GM21423 (cell line): Measurements from ENCODE around the gene TRIM17.
"Not testable (repeated sequence)": the region's sequence is repeated elsewhere in the genome, so short reads cannot be mapped to it uniquely, and the experiment has no call there.

Experiments
- ATAC-seq: cut with Tn5 transposase; IDR thresholded peaks from one replicate; pipeline ENCODE4 v1.9.1; 2021; ENCODE audit warnings: mild to moderate bottlenecking, moderate library complexity; ENCODE audit not compliant: unreplicated experiment

The TRIM17 gene

GRCh38 chr1:228448372-228448771 is 31.7 kb upstream of the TRIM17 start:
- no peak for ATAC-seq

- no peak for ATAC-seq
Measured at GRCh38 chr1:228446852-228447251, 30.2 kb upstream of the TRIM17 start.

DNA sequence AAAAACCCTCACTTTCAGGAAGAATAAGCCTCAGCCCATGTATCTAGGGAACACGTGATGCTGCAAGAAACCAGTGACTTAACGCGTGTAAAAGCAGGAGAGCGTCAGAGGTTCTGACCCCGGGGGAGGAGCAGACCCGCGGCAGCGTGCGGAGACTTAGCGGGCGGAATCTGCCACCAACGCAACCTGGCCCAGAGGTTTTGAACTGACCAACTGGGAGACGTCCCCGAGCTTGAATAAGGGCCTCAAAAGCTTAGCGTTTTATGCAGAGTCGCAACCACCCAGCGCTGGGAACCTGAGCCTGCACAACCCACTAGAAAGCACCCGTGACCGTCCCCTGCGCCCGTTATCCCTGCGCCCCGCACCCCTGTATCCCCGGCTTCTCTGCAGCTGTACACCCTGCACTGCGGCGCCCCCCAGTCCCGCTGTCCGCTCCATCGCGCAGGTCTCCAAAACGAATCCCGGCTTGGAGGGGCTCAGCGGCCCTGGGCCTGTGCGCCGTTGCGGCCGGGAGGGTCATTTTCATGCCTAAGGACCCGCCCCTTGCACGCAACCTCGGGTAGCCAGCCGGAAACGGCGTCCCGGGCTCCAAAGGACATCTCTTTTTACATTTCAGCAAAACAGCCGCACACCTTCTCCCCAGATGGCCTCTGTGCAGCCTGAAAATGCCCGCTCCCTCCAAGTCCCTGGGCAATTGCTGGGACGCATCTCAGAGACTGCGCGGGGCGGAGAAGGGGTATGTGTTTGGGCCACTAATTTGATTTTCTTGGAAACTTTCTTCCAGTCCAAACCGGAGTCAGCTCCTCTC is 29.4 kb upstream of the TRIM17 start:
- no peak for ATAC-seq

GRCh38 chr1:228445490-228445842 is 28.8 kb upstream of the TRIM17 start:
- ATAC-seq: no peak

GRCh38 chr1:228443395-228443794 is 26.7 kb upstream of the TRIM17 start:
- no peak for ATAC-seq

DNA sequence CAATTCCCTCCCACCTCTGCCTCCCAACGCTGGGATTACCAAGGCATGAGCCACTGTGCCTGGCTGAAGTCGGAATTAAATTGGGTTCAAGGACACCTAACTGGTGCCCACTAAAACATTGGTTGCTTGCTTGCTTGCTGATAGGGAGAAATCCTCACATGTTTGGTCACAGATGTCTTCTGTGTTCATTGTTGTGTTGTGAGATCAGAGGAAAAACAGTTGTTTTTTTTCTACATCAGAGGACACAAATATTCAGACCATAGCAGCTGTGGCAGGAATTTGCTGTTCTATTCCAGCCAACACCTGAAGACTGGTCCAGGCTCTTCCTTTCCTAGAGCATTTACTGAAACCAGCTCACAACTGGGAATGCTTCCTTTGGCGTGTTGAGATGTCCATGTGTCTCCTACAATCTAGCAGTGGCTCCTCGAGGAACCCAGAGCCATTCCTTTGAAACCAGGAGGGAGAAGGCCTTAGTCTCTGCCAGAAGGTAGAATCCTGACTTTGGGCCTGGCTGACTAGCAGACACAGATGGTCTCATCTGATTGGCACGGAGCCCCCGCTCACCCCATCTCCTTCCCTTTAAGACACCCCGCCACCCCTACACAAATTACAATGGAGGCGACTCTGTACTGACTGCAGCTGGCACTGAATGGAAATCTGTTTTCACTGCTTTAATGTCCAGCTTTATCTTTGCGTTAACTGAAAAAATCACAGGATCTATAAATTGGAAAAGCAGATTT is 24.3 kb upstream of the TRIM17 start:
- no peak for ATAC-seq

GRCh38 chr1:228438266-228438665 is 21.6 kb upstream of the TRIM17 start:
- no peak for ATAC-seq

DNA sequence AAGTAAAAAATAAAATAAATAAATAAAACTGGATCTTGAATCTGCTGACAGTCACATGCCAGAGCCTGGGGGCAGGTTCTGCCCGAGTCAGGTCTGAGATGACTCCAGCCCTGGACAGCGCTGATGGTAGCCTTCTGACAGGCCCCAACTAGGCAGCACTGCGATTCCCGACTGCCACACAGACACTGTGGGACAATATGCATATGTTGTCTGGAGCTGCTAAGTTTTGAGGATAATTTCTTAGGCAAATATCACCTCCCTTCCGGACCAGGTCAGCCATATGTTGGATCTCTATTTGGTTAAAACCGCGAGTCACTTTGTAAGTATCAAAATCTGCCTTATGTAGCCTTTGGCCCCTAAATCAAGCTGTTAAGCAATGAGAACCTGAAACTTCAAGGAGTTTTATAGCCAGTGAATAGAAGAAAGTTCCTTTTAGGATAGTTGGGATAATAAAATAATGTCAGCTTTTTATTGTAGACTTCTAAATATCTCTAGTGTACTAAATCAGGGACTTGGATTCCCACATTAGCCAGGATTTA is 20.8 kb upstream of the TRIM17 start:
- ATAC-seq: no peak

DNA sequence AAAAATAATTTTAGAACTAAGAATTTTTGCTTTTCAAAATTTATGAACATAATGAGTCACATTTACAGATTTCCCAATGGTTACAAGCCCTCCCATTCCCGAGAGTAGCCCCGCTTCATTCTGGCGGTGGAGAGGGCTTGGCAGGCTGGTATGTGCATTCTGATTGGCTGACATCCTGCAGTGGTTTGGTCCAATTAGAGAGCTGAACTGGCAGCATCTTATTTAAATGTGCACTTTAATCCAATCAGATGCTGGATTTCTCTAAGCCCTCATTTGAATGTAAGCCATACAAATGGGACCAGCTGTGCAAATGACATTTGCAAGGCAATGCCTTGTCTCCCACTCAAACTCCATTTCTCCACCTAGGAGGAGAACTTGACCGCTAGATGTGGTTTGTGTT is 18.0 kb upstream of the TRIM17 start:
- ATAC-seq: no peak

DNA sequence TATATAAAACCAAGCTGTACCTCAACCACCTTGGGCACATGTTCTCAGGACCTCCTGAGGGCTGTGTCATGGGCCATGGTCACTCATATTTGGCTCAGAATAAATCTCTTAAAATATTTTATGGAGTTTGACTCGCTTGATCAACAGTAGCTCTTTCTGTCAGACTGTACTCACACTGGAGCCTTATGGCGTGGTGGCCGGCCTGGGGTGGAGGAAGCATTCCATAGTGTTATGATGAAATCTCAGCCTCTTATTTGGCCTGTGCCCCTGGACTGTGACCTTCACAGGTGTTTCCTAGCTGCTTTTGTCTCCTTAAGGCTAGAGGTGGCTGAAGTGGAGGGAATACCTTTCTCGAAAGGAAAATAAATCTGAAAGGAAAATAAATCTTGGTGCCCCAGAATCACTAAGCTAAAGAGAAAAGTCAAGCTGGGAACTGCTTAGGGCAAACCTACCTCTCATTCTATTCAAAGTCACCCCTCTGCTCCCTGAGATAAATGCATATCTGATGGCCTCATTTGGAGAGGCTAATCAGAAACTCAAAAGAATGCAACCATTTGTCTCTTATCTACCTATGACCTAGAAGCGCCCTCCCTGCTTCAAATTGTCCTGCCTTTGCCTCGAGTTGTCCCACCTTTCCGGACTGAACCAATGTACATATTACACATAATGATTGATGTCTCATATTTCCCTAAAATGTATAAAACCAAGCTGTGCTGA is 16.8 kb upstream of the TRIM17 start:
- ATAC-seq: not testable (repeated sequence)

GRCh38 chr1:228430243-228430642 is 13.6 kb upstream of the TRIM17 start:
- ATAC-seq: no peak

DNA sequence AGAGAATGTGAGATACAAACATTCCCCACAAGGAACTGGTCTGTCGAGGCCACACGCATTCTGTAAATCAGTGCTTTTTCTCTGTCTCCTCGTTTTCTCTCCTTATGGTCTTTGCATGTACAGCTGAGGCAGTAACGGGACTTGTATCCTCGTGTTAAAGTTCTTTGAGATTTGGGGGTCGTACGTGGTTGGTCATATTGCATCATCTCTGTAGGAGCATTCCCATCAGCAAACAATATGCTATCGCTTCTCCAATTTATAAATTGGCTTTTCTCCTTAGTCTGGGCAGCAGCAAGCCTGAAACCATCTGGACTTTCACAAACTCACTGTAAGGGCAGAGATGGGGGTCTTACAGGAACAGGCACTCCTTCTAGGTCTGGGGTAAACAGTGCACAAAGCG is 13.0 kb upstream of the TRIM17 start:
- ATAC-seq: no peak

DNA sequence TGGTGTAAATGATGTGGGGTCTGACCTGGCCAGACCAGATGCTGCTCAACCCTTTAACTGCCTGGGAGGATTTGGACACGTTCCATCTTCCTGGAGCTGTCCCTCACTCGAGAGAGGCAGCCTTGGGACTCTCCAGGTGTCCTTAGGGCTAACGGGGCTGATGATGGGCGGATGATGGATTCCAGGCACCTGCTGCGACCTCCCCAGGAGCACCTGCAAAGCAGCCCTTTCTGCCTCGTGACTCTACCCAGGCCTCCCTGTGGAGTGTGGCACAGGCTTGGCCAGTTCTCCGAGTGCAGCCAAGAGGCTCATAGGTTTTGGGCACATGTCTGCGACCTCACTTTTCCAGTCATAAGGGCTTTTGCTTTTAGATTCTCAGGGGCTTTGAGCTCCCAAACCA is 12.3 kb upstream of the TRIM17 start:
- ATAC-seq: no peak

GRCh38 chr1:228428412-228428811 is 11.8 kb upstream of the TRIM17 start:
- no peak for ATAC-seq

- no peak for ATAC-seq
Measured at GRCh38 chr1:228426518-228427175, 10.0 kb upstream of the TRIM17 start.

GRCh38 chr1:228424685-228425660 is 8.3 kb upstream of the TRIM17 start:
- no peak for ATAC-seq

- ATAC-seq: no peak
Measured at GRCh38 chr1:228423404-228424053, 6.9 kb upstream of the TRIM17 start.

DNA sequence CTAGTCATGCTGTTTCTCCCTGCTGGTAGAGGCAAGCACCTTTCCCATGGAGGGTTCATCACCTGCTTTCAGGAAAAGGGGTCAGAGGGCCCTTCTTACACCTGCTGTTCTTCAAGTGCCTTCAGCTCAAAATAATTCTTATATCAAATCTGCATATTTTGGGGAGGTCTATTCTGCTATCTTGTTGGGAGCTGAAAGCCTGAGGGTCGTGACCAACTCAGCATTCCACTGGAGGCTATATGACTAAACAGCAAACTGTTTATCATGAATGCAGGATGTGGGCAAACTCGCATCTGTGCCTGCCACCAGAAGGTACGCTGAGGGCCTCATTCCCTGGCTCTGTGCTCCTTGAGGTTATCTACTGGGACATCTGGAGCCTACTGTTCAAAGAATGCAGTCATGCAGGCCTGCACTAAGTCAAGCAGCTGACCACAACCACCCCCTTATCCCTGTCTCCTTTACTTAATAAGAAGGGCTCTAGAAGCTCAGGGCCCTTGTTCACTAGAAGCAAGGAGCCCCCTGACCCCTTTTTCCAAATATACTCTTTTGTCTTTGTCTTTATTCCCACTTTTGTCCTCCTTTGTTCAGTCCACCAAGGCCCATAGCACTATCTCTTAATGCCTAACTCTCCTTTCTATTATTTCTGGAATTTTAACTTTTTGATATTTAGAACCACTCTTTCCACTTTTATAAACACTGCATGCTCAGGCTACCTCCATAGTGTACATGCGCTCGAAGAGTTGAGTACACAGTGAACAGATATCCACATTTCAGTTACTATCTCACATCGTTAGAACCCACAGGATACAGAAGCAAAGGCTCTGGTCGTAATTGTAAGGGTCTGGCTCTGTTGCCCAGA is 4.5 kb upstream of the TRIM17 start:
- ATAC-seq: no peak
